ENCODE results near the gene LRRC7. TPM values are rescaled to one million over a fixed set of nuclear protein-coding genes. Genes with fewer than 3 reads are reported as not detected.

Gene LRRC7
- total and polyA plus RNA-seq, 8 donors = 3.4 to 5.9 (median 5.1) TPM; not detected in 2

DNA sequence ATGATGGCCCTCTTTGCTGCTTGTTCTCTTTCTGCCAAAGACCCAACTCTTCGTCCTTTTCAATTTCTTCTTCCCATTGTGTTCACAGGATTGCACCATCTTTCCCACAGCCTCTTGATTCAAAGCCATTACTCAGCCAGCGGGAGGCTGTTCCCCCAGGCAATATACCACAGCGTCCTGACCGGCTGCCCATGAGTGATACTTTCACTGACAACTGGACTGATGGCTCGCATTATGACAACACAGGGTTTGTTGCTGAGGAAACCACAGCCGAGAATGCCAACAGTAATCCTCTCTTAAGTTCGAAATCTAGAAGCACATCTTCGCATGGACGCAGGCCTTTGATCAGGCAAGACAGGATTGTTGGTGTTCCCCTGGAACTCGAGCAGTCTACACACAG is 470.3 kb downstream of the LRRC7 start:
- Histone ChIP-seq H3K27me3 (no peaks in the 10 kb centered on the region), H3K9me3 (no peaks in the 10 kb centered on the region), H3K4me1 (no peaks in the 10 kb centered on the region), H3K27ac (no peak overlapping the region), H3K36me3 (no peaks in the 10 kb centered on the region), H3K4me3 (no peak overlapping the region)
- intact Hi-C loops (cut with DNase I) = no loop called here
- TF ChIP-seq, protein P1, sequence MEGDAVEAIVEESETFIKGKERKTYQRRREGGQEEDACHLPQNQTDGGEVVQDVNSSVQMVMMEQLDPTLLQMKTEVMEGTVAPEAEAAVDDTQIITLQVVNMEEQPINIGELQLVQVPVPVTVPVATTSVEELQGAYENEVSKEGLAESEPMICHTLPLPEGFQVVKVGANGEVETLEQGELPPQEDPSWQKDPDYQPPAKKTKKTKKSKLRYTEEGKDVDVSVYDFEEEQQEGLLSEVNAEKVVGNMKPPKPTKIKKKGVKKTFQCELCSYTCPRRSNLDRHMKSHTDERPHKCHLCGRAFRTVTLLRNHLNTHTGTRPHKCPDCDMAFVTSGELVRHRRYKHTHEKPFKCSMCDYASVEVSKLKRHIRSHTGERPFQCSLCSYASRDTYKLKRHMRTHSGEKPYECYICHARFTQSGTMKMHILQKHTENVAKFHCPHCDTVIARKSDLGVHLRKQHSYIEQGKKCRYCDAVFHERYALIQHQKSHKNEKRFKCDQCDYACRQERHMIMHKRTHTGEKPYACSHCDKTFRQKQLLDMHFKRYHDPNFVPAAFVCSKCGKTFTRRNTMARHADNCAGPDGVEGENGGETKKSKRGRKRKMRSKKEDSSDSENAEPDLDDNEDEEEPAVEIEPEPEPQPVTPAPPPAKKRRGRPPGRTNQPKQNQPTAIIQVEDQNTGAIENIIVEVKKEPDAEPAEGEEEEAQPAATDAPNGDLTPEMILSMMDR (IDR thresholded peaks at IDR 0.05) = no peak
- no peak for ATAC-seq
- no peak for DNase-seq

DNA sequence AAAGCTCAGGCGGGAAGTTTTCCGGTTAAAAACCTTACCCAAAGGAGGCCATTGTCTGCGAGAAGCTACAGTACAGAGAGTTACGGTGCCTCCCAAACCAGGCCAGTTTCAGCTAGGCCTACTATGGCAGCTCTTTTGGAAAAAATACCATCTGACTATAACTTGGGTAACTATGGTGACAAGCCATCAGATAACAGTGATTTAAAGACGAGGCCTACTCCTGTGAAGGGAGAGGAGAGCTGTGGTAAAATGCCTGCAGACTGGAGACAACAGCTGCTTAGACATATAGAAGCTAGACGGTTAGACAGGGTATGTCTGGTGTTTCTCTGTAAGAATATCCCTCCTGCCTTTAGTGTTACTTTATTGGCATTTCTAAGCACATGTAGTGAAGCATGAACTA is 471.8 kb downstream of the LRRC7 start:
- no peaks in the 10 kb centered on the region for H3K36me3 ChIP-seq
- H3K4me1 ChIP-seq = no peaks in the 10 kb centered on the region
- H3K27me3 ChIP-seq = no peaks in the 10 kb centered on the region
- DNase-seq (no peak), ATAC-seq (no peak)
- H3K4me3 ChIP-seq = no peak overlapping the region
- TF ChIP-seq, protein P1 (IDR thresholded peaks at IDR 0.05) = no peak
- H3K27ac ChIP-seq = no peak overlapping the region
- intact Hi-C loops (cut with DNase I) = no loop called here
- no peaks in the 10 kb centered on the region for H3K9me3 ChIP-seq

DNA sequence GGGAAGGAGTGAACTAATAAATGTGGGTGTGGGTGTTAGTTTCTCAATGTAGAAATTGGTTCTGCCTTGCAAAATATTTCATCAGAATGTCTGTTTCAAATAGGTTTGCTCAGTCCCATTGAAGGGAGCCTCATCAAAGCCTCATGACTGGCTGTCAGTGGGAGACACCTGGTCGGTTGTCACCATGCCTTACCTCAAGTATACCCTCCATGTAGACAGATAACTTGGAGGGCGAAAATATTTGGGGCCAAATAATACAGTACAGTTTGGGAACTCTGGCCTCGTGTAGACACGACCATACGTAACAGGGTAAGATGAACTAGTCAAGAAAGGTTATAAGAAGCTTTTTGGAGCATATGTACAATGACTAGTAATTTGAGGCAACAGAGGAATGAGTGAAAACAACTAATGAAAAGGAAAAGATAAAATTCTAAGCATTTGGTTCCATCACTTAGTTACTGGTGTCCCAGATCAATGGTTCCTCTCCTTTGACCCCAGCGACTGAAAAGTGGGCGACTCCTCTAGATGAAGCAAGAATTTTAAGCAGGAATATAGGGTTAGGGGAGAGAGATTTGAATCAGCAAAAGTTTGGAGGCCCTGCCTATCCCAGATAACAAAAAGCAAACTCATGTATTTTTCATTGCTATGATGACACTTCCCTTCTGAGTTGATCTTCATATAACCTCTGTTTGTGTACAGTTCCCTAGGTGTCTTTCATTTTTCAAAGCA is 473.8 kb downstream of the LRRC7 start:
- intact Hi-C loops (cut with DNase I) = no loop called here
- DNase-seq (no peak), ATAC-seq (no peak)
- Histone ChIP-seq H3K36me3 (no peaks in the 10 kb centered on the region), H3K9me3 (no peaks in the 10 kb centered on the region), H3K4me1 (no peaks in the 10 kb centered on the region), H3K27ac (no peak overlapping the region), H3K4me3 (no peak overlapping the region), H3K27me3 (no peaks in the 10 kb centered on the region)
- TF ChIP-seq, protein P1 (IDR thresholded peaks at IDR 0.05) = no peak

DNA sequence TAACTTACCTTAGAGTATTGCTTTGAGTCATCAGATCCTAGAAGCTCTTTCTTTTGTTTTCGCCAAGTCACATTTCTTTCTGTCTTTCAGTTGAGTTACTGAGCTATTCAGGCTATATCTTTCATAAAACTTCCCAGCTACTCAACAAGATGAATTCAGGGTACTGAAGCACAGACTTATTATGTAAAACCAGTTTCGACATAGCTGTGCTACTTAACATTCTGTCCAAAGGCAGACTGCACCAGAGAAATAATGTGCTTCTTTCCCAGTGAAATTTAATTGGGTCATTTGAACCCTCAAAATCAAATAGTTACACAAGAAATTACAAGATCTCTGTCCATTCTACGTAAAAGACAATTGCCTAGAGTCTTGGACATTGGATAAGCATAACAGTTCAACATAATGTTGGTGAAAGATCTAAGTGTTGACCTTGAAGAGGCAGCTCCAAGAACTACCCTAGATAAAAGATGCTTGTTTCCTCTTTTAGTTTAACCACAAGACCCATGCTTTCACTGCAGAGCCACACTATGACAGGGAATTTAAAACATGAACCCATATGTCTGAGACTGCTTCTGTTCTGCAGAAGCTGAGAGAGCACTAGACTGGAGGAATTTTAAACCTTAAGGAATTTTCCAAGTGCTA is 474.5 kb downstream of the LRRC7 start:
- no peak for ATAC-seq
- Histone ChIP-seq H3K27me3 (no peaks in the 10 kb centered on the region), H3K9me3 (no peaks in the 10 kb centered on the region), H3K4me3 (no peak overlapping the region), H3K4me1 (no peaks in the 10 kb centered on the region), H3K36me3 (no peaks in the 10 kb centered on the region), H3K27ac (no peak overlapping the region)
- DNase-seq = no peak
- TF ChIP-seq, protein P1 (IDR thresholded peaks at IDR 0.05) = no peak
- intact Hi-C loops (cut with DNase I) = no loop called here

DNA sequence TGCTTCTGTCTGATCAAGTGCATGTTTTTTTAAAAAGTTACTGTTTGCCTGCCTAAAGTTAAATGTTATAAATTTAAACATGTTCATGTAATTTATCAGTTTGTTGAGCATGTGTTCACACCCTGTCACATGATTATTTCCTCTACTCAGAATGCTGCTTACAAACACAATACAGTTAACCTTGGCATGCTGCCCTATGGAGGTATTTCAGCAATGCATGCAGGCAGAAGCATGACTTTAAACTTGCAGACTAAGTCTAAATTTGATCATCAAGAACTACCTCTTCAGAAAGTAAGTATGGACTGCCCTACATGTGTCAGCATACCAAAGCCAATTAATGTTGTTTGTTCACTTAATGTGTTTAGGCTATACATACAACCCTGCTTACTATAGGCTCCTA is 476.1 kb downstream of the LRRC7 start:
- Histone ChIP-seq H3K9me3 (no peaks in the 10 kb centered on the region), H3K4me3 (no peak overlapping the region), H3K27ac (no peak overlapping the region), H3K36me3 (no peaks in the 10 kb centered on the region), H3K27me3 (no peaks in the 10 kb centered on the region), H3K4me1 (no peaks in the 10 kb centered on the region)
- TF ChIP-seq, protein P1 (IDR thresholded peaks at IDR 0.05) = no peak
- DNase-seq = peak in 1 of 4 donors; percentile 18
- intact Hi-C loops (cut with DNase I) = no loop called here
- ATAC-seq = no peak

All from left lung (tissue), 10 donors.